Renal cortical epithelial cell (primary cell): Measurements from ENCODE around the gene CUL2. TPM values are rescaled to one million over a fixed set of nuclear protein-coding genes. Genes with fewer than 3 reads are reported as not detected.
"Not testable (repeated sequence)": the region's sequence is repeated elsewhere in the genome, so short reads cannot be mapped to it uniquely, and the experiment has no call there.

ENCODE experiments used
- DNase-seq: peaks from one replicate; pipeline ENCODE4 v3.0.0-alpha.2; 2011; ENCODE audit warnings: low read depth
- total RNA-seq: library from RNA; depleted of rRNA; stranded (reverse); fragments of >200 nt; gene quantifications from 2 replicates; pipeline ENCODE4 v1.2.3, GENCODE V29; 2014

Gene CUL2
- total RNA-seq, 1 donor from 2014 or later: 60.7 TPM

DNA sequence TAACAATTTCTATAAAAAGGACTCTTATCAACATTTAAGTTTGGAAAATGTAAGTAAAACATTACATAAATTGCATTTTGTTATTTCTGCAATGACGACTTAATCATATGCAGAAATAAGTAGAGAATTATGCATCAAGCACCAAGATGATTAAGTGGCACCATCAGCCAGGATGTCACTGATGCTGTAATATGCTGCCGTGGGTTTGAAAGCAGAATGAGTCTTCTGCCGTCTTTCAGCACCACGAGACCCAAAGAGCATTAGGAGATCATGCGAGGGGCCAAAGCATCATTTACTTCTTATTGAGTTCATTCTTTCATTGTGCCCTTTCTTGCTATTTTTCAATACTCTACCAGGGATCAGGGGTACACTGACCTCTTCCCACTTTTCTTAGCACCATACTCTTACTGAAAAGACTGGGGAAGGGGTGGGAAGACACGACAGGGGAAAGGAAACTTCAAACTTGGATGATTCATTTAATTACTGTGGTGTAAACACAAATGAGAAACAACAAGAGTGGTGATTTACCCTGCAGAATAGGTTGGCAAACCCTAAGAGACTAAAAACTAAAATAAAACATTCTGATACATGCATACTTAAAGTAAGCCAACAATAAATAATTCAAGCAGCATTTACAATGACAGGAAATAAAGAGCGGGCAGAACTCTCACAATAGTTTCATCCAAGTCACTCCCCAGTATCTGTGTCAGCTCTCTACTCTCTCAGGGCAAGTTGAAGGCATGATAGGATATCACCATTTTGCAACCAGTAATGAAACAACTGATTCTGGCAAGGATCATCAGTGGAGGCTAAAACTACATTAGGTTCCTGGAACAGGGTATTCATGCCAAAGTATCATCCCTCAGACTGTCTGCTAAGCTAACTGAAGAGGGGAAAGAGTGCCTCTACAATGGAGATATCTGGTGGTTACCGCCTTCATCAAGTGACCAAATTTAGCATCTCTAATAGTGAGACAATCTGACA is 70.8 kb downstream of the CUL2 start:
- DNase-seq: no peak

DNA sequence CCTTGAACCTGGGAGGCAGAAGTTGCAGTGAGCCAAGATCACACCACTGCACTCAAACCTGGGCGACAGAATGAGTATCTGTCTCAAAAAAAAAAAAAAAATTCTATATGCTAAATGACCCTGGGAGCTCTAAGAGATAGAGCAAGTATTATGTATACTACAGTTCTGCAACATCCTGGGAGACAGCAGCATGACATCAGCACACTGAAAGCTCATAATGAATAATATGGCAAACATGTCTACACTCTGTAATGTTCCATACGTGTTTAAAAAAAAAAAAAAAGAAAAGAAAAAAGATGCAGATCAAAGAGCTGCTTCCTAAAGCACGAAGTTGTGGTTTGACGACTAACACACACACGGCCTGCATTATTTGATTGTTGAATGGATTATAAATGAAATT is 72.5 kb downstream of the CUL2 start:
- no peak for DNase-seq

- DNase-seq: peak; percentile 24
Measured at GRCh38 chr10:35015843-35016408, 74.2 kb downstream of the CUL2 start.

DNA sequence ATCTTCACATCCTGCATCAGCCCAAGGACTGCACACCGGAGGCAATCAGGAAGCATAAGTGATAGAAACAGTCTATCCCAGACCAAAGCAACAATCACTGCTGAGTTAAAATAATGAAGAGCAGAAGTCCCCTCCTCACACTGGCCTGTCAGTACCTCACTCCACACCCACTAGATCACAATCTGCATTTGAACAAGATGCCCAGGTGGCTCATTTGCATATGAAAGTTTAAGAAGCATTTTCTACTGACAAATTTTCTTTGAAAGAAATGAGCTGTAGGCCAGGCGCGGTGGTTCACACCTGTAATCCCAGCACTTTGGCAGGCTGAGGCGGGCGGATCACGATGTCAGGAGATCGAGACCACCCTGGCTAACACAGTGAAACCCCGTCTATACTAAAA is 77.4 kb downstream of the CUL2 start:
- DNase-seq: no peak

- no peak for DNase-seq
Measured at GRCh38 chr10:35011771-35012191, 78.4 kb downstream of the CUL2 start.

- peak; percentile 83 for DNase-seq
Measured at GRCh38 chr10:35007858-35008301, 82.3 kb downstream of the CUL2 start.

DNA sequence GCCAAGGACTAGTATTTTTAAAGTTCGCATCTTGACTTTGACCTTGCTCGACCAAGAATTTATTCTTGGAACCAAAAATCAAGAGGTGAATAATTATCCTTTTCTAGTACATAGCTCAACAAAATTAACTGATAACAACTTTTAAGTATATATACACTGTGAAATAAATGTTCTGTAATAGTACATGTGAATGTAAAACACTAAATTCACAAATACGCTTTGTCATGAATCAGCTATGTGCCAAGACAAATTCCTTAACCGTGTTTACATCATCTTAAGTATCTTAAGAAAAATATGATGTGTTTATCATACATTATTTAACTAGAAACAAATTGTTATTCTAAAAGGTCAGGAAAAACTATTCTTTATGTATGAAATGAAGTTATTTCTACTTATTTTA is 83.3 kb downstream of the CUL2 start:
- DNase-seq: no peak

DNA sequence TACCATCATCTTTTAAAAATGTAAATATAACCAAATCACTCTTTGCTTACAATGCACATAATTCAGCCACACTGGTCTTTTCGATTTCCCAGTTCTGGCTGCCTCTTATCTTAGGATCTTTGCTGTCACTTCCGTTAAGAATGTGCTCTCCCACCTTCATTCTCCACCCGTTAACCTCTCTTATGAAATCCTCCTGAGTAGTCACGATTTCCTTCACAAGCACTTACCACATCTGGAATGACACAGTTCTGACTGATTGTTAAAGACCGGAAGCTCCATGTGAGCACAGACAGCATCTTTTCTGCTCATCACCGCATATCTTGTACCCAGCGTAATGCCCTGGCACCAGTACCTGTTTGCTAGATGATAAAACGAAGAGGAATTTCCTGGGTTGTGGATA is 84.3 kb downstream of the CUL2 start:
- DNase-seq: peak; percentile 77

GRCh38 chr10:35004651-35005050 is 85.5 kb downstream of the CUL2 start:
- no peak for DNase-seq

DNA sequence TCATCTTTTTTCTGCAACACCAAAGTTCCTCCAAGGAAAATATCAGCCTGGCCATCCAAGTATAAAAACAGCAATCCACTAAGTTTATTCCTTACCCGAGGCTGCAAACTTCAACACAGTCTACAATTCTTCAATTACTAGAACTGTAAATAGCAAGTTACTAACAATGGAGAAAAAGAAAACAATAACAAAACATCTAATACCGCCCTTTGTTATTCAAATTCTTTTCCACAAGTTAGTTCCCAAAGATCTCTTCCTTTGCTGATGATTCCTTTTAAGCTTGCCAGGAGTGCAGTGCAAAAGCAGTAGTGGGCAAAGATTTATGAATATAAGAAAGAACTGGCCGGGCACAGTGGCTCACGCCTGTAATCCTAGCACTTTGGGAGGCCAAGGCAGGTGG is 86.2 kb downstream of the CUL2 start:
- DNase-seq: no peak

DNA sequence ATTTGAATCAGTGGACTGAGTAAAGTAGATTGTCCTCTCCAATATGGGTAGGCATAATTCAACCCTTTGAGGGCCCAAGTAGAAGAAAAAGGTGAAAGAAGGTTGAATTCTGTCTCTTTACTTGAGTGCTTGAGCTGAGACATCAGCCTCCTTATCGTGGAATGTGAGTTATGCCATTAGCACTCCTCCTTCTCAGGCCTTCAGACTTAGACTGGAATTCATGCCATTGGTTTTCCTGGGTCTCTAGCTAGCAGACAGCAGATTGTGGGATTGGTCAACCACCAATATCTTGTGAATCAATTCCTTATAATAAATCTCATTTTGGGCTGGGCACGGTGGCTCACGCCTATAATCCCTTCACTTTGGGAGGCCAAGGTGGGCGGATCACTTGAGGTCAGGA is 89.2 kb downstream of the CUL2 start:
- DNase-seq: no peak

GRCh38 chr10:34999532-34999931 is 90.6 kb downstream of the CUL2 start:
- DNase-seq: no peak

- DNase-seq: no peak
Measured at GRCh38 chr10:34998940-34999339, 91.2 kb downstream of the CUL2 start.

DNA sequence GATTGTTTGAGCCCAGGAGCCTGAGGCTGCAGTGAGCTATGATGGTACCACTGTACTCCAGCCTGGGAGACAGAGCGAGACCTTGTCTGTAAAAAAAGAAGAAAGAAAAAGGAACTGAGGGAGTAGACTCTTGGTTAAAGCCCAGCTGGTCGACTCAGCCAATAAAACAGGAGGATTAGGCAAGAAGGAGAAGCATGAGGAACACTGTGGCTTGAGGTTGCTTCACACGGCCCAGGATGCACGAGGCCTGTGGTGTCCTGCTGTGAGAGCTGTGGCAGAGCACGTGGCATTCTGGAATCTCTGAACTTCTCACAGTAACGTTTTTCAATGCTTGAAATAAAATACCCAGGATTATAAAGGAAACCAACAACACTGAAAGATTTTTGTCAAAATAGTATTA is 93.3 kb downstream of the CUL2 start:
- peak; percentile 38 for DNase-seq

DNA sequence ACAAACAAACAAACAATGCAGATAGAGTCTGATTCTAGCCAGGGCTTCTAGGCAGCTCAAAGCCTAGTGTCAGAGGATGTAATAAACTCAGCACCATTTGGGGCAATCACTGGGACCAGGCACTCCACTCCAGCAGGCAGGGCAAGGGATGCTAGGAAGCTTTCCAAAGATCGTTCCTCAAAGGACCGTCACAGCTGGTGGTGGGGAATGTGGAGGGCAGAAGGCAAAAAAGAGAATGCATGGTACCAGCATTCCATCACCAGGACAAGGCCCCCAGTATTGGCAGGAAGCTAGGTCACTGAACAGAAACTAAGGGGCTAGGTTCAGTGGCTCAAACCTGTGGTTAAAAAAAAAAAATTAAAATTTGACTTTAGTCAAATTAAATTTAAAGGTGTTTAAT is 94.2 kb downstream of the CUL2 start:
- DNase-seq: no peak

- peak; percentile 88 for DNase-seq
Measured at GRCh38 chr10:34994565-34995142, 95.5 kb downstream of the CUL2 start.

DNA sequence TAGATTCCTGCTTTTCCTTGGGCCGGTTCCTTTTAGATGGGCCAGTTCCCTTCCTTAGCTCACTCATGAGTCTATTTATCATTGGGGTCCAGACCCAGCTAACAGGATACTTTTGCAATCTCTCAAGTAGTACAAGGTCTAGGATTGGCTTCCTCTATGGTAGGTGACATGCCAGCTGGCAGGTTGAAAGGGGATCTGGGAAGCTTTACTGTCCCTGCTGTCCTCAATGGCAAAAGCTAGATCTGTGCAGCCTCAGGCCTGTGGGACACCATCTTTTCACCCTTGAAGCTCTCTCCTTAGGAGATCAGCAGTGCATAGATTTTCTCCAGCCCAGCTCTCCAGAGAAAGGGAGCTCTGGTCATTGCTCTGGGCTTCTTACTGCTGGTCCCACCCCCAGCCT is 96.4 kb downstream of the CUL2 start:
- DNase-seq: no peak

DNA sequence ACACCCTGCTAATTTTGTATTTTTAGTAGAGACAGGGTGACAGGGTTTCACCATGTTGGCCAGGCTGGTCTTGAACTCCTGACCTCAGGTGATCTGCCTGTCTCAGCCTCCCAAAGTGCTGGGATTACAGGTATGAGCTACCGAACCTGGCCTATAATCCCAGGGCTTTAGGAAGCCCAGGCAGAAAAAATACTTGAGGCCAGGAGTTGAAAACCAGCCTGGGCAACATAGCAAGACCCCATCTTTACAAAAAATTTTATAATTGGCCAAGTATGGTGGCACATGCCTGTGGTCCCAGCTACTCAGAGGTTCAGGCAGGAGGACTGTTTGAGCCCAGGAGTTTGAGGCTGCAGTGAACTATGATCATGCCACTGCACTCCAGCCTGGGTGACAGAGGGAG is 99.0 kb downstream of the CUL2 start:
- not testable (repeated sequence) for DNase-seq

GRCh38 chr10:34988397-34989067 is 101.6 kb downstream of the CUL2 start:
- no peak for DNase-seq

DNA sequence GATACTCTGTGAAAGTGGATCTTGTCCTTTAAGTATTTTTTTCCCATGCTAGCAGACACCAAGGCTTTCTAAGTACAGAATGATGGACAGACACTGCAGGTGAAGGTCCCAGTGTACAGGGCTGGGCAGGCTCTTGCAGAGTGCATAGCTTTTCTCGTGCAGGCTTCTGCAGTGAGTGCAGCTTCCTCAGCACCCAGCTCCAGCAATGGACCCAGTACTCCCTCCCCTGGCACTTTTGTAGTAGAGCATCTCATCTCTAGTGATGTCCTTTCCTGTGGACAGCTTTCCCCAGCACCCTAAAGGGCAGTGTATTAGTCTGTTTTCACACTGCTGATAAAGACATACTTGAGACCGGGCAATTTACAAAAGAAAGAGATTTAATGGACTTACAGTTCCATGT is 104.3 kb downstream of the CUL2 start:
- DNase-seq: no peak

DNA sequence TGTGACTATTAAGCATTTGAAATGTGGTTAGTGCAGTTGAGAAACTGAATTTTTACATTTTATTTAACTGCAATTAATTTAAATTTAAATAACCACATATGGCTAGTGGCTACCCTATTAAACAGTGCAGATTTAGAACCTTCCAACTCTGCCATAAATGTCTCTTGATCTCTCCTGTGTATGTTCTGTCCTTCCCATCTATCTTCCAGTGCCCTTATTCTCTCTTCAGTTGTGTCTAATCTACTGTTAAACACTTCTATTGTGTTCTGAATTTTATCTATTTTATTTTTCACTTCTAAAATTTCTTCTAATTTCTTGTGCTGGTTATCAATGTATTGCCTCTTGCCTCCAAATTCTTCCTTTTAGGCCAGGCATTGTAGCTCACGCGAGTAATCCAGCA is 105.0 kb downstream of the CUL2 start:
- DNase-seq: no peak

DNA sequence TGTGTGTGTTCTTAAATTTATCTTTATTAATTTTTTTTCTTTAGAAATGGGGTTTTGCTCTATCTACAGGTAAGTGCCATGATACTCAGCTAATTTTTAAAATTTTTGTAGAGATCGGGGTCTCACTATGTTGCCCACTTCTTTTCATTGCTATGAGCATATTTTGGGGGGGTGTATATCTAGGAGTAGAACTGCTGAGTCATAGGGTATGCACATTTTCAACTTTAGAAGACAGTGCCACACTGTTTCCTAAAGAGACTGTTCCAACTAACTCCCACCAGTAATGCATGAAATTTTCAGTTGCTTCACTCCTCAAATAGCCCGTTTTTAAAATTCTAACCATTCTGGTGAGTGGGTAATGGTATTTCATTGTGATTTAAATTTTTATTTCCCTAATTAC is 108.3 kb downstream of the CUL2 start:
- DNase-seq: no peak
